GM18526 (cell line): ENCODE data around the gene XYLT1.

ENCODE experiments used
- POLR2A ChIP-seq: IDR thresholded peaks from 3 replicates; pipeline ENCODE4 v1.6.1; 2011; ENCODE audit not compliant: insufficient read length; ENCODE audit errors: extremely low read depth

XYLT1 gene

DNA sequence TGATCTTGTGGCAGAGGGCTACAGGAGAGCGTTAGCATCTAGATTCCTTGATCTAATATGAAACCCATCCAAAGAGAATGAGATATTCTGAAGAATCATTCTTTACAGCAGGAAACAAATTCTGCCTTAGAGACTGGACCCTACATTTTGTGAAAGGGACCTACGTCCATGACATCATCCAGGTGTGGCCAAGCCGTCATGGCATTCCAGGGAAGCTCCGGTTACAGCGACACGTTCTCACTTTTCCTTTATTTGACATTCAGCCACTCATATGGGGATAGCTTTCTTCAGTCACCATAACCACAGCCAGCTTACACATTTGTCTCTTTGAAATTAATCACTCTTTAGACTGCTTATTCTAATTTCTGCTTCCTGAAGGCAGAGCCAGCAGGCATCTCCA is 408.1 kb downstream of the XYLT1 start:
- TF ChIP-seq POLR2A: no peak

DNA sequence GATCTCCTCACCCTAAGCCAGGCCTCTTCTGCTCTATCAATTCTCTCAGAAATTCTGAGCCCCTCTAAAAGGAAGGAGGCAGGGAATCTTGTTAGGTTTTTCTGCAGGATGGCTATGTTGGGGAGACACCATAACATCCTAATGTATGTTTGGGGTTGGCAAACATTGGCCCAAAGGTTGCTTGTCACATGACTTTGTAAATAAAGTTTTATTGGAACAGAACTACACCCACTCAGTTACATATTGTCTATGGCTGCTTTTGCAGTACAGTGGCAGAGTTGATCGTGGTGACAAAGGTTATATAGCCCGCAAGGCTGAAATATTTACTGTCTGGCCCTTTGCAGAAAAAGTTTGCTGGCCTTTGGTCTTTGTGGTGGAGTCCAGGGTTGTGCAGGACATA is 409.4 kb downstream of the XYLT1 start:
- TF ChIP-seq POLR2A: no peak

DNA sequence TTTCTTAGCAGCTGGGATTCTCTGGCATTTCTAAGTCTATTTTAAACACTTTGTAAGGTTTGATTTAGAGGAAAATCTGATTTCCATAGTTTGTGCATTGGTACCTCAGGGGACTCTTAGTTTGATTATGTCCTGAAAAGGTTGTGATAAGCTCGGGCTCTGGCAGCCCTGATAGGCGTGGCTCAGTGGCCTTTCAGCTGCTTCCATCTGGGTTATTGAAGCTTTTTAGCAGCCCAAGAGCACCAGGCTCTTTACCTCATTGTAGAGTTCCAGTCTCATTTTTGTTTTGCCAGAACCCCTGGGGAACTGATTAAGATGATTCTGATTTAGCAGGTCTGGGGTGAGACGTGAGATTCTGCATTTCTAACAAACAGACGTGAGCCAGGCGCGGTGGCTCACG is 412.3 kb downstream of the XYLT1 start:
- TF ChIP-seq POLR2A: no peak

DNA sequence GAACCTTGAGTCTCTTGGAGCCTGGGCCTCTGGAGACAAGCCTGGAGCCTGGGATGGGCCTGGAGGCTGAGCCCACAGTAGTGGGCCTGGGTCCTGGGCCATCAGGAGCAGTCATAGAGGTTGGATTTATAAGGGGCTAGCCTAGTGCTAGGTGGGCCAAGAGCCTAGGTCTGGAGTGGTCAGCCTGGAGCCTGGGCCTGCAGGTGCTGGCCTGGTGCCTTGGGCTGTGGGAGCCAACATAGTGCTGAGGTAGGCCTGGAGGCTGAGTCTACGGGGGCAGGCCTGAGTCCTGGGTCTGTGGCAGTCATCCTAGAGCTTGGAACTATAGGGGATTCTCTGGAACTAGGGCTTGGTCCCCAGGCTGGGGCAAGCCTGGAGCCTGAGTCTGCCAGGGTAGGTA is 414.1 kb downstream of the XYLT1 start:
- no peak for TF ChIP-seq POLR2A

DNA sequence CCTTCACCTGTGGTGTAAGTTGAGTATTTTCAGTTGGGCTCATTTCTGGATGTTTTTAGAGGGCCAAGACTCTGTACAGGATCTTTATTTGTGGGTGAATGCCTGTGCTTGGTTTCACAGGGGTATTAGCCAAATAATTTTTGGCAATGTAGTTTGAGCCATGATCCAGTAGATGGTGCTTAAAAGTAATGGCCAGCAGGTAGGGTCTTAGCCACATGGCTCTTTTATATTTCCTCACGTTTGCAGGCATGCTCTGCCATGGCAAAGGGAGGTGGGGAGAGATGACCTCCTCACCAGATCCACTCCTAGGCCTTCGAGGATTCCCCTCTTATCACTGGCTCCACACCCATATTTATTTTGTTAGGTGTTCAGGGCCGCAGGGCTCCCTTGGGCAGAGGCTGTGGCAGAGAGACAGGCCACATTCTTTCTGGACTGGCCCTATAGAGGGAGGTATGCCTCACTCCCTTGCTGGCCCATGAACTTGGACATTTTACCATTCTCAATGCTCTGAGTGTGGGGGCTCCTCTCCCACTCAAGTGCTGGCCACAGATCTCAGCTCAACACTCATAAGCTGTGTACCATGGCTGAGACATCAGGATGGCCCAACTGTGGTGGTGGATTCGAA is 417.1 kb downstream of the XYLT1 start:
- no peak for TF ChIP-seq POLR2A
